Pancreas (tissue), 10 donors: Measurements from ENCODE around the gene FAAH. TPM values are rescaled to one million over a fixed set of nuclear protein-coding genes. Genes with fewer than 3 reads are reported as not detected.

Experiments
- ATAC-seq, 4 donors: fragments of 200-7000 bp; cut with Tn5 transposase; one replicate each; pipeline versions ENCODE4 v1.8.0 to v1.9.1; 2020; ENCODE audit warnings: mild to moderate bottlenecking in 4 of 4, moderate library complexity in 4 of 4
- DNase-seq, 6 donors: peaks; one replicate each; pipeline ENCODE4 v3.0.0-alpha.2; 2020
- FAIRE-seq: peaks from 2 replicates; lab custom pipeline; 2012; peaks lifted over from hg19 to GRCh38; lab: Jason Lieb, UNC
- H3K27ac ChIP-seq, 4 donors: fragments of 200-600 bp; sonication (generic); 1 replicate in 3 of 4; 2 replicates in 1 of 4; pipeline versions ENCODE4 v1.5.0 to v1.8.0; 2020
- H3K27me3 ChIP-seq, 4 donors: fragments of 200-600 bp; one replicate each; pipeline ENCODE4 v1.8.0; 2021
- H3K36me3 ChIP-seq, 3 donors: fragments of 200-600 bp; sonication (generic) in 1 of 3; one replicate each; pipeline versions ENCODE4 v1.5.0 to v1.8.0; 2020 to 2021
- H3K4me1 ChIP-seq, 3 donors: fragments of 200-600 bp; one replicate each; pipeline ENCODE4 v1.8.0; 2021
- H3K4me3 ChIP-seq, 4 donors: fragments of 200-600 bp; sonication (generic) in 2 of 4; one replicate each; pipeline versions ENCODE4 v1.5.0 to v1.8.0; 2020 to 2021
- H3K9me3 ChIP-seq, 4 donors: fragments of 200-600 bp; one replicate each; pipeline ENCODE4 v1.8.0; 2021
- WGBS, 2 donors: extraction: QIAGEN DNeasy Blood & Tissue Kit; methylation state at CpG; one replicate each; pipeline ENCODE4 v1.1.7; 2013; 5-methylcytosine and 5-hydroxymethylcytosine counted together
- intact Hi-C, 3 donors: fragments of 100-400 bp; cut with DNase I; formaldehyde crosslinking; loops; one replicate each; pipeline versions ENCODE4 v1.11.1 to v1.14.2; 2022
- polyA plus RNA-seq, 2 donors: library from polyadenylated mRNA; stranded (reverse); fragments of 200-250 nt; gene quantifications; one replicate each; pipeline ENCODE4 v1.2.3, GENCODE V29; 2013
- total RNA-seq, 6 donors: library from RNA; stranded (reverse); fragmentation: NEBNext Ultra II Directional in 4 of 6; extraction: Animal tissue kit (Norgen Biotek cat#: 25700) in 4 of 6; gene quantifications; one replicate each; pipeline versions ENCODE4 v1.2.1 to v1.2.4, GENCODE V29; 2021 to 2023
- TF ChIP-seq, protein P1 (sequence below), 4 donors: fragments of 200-600 bp; sonication (generic) in 3 of 4; IDR thresholded peaks; one replicate each; pipeline versions ENCODE4 v1.5.0 to v1.8.0; 2021; ENCODE audit warnings: antibody characterized with exemption in 4 of 4
- donor health status: healthy with polysubstance abuse.
- donor health status: DM: no; HTN: no; CAD: no; lungs with moderate emphysema.
- donor health status: DM: no; HTN: no; CAD: no.
- donor health status: control.
- donor health status: control.
- donor health status: Bipolar disorder and iron deficiency.
- donor health status: DM: yes; HTN: yes; CAD: no.
- donor health status: DM: no; HTN: no; CAD: no.
- donor health status: DM: no; HTN: no; CAD: no.
- donor health status: DM: yes; HTN: yes; CAD: no.

Gene FAAH
- total and polyA plus RNA-seq, 8 donors = 19.5 to 122 (median 27.1) TPM

DNA sequence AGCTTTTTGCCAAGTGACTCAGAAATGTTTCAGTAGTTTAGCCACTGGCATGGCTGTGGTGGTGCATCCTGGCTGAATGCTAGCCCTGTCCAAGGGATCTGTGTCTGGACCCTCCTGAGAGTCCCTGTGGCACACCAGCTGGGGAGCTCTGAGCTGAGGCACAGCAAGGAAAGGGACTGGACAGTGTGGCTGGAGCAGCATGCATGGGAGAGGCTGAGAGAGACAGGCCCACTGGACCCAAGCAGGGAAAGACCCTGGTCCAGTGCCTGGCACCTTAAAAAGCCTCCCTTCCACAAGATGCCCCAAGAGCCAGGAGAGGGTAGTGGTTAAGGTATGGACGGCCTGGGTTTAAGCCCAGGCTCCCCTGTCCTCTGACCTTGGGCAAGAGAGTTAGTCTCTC is 35.3 kb downstream of the FAAH start:
- intact Hi-C loops = no loop called here
- no peak for ATAC-seq
- FAIRE-seq = no peak
- 75 to 88% methylated on average over 1 of the region's 1 CpG for WGBS, 2 donors
- DNase-seq = no peak
- H3K36me3 ChIP-seq = no peaks in the 10 kb centered on the region
- H3K4me1 ChIP-seq = no peaks in the 10 kb centered on the region
- no peak overlapping the region for H3K4me3 ChIP-seq
- H3K9me3 ChIP-seq = no peaks in the 10 kb centered on the region
- TF ChIP-seq, protein P1, sequence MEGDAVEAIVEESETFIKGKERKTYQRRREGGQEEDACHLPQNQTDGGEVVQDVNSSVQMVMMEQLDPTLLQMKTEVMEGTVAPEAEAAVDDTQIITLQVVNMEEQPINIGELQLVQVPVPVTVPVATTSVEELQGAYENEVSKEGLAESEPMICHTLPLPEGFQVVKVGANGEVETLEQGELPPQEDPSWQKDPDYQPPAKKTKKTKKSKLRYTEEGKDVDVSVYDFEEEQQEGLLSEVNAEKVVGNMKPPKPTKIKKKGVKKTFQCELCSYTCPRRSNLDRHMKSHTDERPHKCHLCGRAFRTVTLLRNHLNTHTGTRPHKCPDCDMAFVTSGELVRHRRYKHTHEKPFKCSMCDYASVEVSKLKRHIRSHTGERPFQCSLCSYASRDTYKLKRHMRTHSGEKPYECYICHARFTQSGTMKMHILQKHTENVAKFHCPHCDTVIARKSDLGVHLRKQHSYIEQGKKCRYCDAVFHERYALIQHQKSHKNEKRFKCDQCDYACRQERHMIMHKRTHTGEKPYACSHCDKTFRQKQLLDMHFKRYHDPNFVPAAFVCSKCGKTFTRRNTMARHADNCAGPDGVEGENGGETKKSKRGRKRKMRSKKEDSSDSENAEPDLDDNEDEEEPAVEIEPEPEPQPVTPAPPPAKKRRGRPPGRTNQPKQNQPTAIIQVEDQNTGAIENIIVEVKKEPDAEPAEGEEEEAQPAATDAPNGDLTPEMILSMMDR (IDR thresholded peaks at IDR 0.05) = no peak
- H3K27me3 ChIP-seq = no peaks in the 10 kb centered on the region
- H3K27ac ChIP-seq = no peak overlapping the region

DNA sequence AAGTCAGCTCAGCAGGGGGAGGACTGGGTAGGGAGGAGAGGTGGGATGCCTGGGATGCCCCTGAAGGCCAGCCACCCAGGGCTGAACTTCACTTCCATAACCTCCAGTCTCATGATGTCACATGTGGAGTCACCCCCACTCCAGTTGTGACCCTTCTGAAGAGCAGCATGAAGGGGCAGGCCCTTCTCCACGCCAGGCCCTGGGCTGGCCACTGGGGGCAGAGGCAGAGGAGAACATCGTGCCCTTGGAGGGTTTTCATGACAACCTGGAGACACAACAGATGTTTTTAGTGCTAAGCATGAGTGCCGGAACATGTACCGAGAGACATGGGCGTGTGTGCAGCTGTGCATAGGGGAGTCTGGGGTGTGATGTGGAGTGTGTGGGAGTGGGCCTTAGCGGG is 37.6 kb downstream of the FAAH start:
- DNase-seq (no peak), FAIRE-seq (no peak), ATAC-seq (no peak)
- TF ChIP-seq, protein P1 (IDR thresholded peaks at IDR 0.05) = no peak
- intact Hi-C loops = no loop called here
- Histone ChIP-seq H3K36me3 (no peaks in the 10 kb centered on the region), H3K9me3 (no peaks in the 10 kb centered on the region), H3K4me3 (no peak overlapping the region), H3K27me3 (no peaks in the 10 kb centered on the region), H3K27ac (no peak overlapping the region), H3K4me1 (no peaks in the 10 kb centered on the region)
- 64 to 79% methylated on average over 6 of the region's 6 CpGs for WGBS, 2 donors

DNA sequence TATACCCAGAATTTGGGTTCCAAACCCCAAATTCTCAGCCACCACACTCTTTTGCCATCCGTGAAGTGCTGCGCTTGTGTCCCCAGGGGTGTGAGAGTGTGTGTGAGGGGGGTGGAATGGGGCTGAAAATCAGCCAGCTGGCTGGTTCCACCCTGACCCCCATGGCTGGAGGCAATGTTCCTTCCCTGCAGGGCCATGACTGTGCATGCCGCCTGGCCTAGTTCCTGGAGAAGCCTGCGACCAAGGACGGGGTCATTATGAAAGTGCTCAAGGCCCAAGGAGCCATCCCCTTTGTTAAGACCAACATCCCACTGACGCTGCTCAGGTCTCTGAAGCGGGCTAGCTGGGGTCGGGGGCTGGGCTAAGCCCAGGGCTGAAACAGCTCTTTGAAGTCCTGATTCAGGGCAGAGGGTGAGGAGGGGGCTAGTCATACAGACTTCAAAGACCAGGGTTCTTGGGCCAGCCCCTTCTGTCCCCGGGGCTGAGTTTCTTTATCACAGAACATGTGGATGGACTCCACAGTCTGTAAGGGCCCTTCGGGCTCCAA is 38.7 kb downstream of the FAAH start:
- TF ChIP-seq, protein P1 (IDR thresholded peaks at IDR 0.05) = no peak
- Histone ChIP-seq H3K4me1 (no peaks in the 10 kb centered on the region), H3K36me3 (no peaks in the 10 kb centered on the region), H3K9me3 (no peaks in the 10 kb centered on the region), H3K27me3 (no peaks in the 10 kb centered on the region), H3K4me3 (no peak overlapping the region), H3K27ac (no peak overlapping the region)
- FAIRE-seq (no peak), ATAC-seq (no peak), DNase-seq (no peak)
- intact Hi-C loops = no loop called here
- 62 to 72% methylated on average over 10 of the region's 10 CpGs for WGBS, 2 donors

DNA sequence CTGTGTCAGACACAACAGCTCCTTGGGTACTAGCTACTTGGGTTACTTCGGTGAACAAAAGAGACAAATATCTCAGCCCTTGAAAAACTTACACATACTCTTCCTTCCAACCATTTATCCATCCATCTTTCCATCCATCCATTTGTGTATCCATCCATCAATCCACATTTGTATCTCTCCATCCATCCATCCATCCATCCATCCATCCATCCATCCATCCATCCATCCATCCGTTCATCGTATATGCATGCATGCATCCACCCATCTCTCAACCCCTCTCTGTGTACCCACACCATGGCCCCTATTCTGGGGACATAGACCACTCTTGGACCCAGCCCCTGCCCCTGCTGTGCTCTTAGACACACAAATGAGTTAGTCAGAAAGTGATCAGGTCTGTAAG is 40.2 kb downstream of the FAAH start:
- Histone ChIP-seq H3K9me3 (no peaks in the 10 kb centered on the region), H3K36me3 (no peaks in the 10 kb centered on the region), H3K4me1 (no peaks in the 10 kb centered on the region), H3K27me3 (no peaks in the 10 kb centered on the region), H3K4me3 (no peak overlapping the region), H3K27ac (no peak overlapping the region)
- DNase-seq (no peak), FAIRE-seq (no peak), ATAC-seq (no peak)
- WGBS, 2 donors = 73 to 92% methylated on average over 3 of the region's 3 CpGs
- TF ChIP-seq, protein P1 (IDR thresholded peaks at IDR 0.05) = no peak
- intact Hi-C loops = no loop called here

DNA sequence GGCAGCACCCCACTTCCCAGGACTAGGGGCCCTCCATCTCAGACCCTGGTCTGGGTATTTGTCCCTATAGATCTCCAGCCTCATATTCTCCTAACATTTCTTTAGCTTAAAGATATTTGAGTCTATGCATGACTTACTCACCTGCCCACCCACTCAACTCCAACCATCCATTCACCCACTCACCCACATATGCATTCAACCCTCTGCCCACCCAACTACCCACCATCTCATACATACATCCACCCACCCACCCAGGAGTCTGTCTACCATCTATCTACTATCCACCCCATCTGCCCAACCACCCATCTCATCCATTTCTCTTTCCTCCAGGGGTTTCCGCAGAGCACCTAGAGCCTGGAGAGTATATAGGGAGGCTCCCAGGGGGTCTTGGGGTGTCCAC is 42.7 kb downstream of the FAAH start:
- 96 to 100% methylated on average over 1 of the region's 1 CpG for WGBS, 2 donors
- no peaks in the 10 kb centered on the region for H3K27me3 ChIP-seq
- H3K4me1 ChIP-seq = no peaks in the 10 kb centered on the region
- no peaks in the 10 kb centered on the region for H3K9me3 ChIP-seq
- H3K4me3 ChIP-seq = no peak overlapping the region
- ATAC-seq = no peak
- H3K27ac ChIP-seq = no peak overlapping the region
- intact Hi-C loops = no loop called here
- TF ChIP-seq, protein P1 (IDR thresholded peaks at IDR 0.05) = no peak
- FAIRE-seq = no peak
- no peak for DNase-seq
- no peaks in the 10 kb centered on the region for H3K36me3 ChIP-seq
